Measurements from ENCODE around the gene CD160.

DNA sequence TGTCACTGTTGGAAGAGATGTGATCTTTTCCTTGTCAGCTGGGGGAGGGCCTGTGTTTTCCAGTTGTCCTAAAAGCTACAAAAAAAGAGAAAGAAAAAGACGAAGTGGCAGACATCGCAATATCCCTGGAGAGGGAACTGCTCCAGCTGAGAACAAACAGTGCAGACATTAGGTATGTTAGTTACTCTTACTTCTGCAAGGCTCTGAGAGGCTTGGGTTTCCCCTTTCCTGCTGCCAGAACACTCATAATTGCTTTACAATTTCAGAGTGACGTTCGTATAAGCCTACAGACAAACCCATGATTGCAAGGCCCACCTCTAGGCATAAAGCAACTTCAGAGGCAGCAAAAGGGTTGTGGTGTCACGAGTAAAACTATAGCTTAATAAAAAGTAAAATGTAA is 31.1 kb downstream of the CD160 start:
- no peak for TF ChIP-seq CTCF (IDR thresholded peaks at IDR 0.05)
- TF ChIP-seq POLR2A (IDR thresholded peaks at IDR 0.05): no peak

Data from transverse colon (tissue), 3 donors.